Prostate gland (tissue), 2 donors: ENCODE data around the gene LLPH. TPM values are rescaled to one million over a fixed set of nuclear protein-coding genes. Genes with fewer than 3 reads are reported as not detected.

ENCODE experiments used
- DNase-seq: peaks from one replicate; pipeline ENCODE4 v3.0.0-alpha.2; 2019; ENCODE audit warnings: low spot score
- H3K27ac ChIP-seq, 2 donors: fragments of 200-600 bp; sonication (generic); 2 replicates each; pipeline ENCODE4 v1.5.1; 2017 to 2019
- H3K27me3 ChIP-seq: fragments of 200-600 bp; sonication (generic); replicated peaks from 2 replicates; pipeline ENCODE4 v1.5.1; 2019; ENCODE audit not compliant: insufficient read depth
- H3K36me3 ChIP-seq, 2 donors: fragments of 200-600 bp; sonication (generic); 1 replicate in 1 of 2; 2 replicates in 1 of 2; pipeline versions ENCODE4 v1.5.1 to v1.8.1; 2017 to 2019
- H3K4me1 ChIP-seq: fragments of 200-600 bp; sonication (generic); replicated peaks from 2 replicates; pipeline ENCODE4 v1.5.1; 2019
- H3K4me3 ChIP-seq, 2 donors: fragments of 200-600 bp; sonication (generic); 2 replicates each; pipeline ENCODE4 v1.5.1; 2017 to 2019
- H3K9me3 ChIP-seq: fragments of 200-600 bp; sonication (generic); 2 replicates; pipeline ENCODE4 v1.5.1; 2017
- POLR2A ChIP-seq: fragments of 450-650 bp; IDR thresholded peaks from one replicate; pipeline ENCODE4 v1.6.1; 2016; ENCODE audit warnings: antibody characterized with exemption, mild to moderate bottlenecking
- POLR2AphosphoS5 ChIP-seq: sonication (generic); formaldehyde crosslinking; IDR thresholded peaks from one replicate; pipeline ENCODE4 v1.6.1; 2017; ENCODE audit warnings: antibody characterized with exemption
- WGBS: methylation state at CpG from one replicate; pipeline ENCODE4 v1.1.5; 2018; 5-methylcytosine and 5-hydroxymethylcytosine counted together
- intact Hi-C: fragments of 100-400 bp; cut with DNase I; formaldehyde crosslinking; loops from one replicate; pipeline ENCODE4 v1.14.2; 2022
- total RNA-seq, 2 donors: library from RNA; depleted of rRNA; stranded (reverse); fragments of >200 nt; gene quantifications; one replicate each; pipeline ENCODE4 v1.1.0, GENCODE V29; 2016
- TF ChIP-seq, protein P1 (sequence below), 4 experiments: fragments of 200-600 bp in 2 of 4; fragments of 450-650 bp in 2 of 4; sonication (generic) in 2 of 4; IDR thresholded peaks; 1 replicate in 3 of 4; 2 replicates in 1 of 4; pipeline ENCODE4 v1.5.1; 2016 to 2019; ENCODE audit warnings: antibody characterized with exemption in 4 of 4, mild to moderate bottlenecking in 2 of 4, moderate library complexity in 2 of 4

Gene LLPH
- total RNA-seq, 2 donors from 2014 or later = 11.0 to 17.6 TPM

DNA sequence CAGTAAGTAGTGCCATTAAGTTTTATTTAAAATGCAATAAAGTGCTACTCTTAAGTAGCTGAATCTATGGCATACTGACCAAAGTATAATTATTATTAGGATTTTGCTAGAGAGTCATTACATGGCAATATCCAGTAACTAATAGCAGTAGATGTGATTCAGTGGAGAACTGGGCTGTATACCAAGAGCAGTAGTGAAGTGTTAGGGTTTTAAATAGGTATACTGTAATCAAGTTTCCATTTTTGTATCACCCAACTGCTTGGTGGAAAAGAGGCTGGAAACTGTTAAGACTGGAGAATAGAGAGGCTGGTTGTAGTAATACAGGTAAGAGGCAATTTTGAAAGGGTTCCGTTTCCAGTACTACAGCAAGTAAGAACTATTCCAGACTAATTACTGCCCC, 13.3 kb upstream of the LLPH start:
- TF ChIP-seq POLR2AphosphoS5 (no peak), POLR2A (no peak)
- TF ChIP-seq, protein P1, sequence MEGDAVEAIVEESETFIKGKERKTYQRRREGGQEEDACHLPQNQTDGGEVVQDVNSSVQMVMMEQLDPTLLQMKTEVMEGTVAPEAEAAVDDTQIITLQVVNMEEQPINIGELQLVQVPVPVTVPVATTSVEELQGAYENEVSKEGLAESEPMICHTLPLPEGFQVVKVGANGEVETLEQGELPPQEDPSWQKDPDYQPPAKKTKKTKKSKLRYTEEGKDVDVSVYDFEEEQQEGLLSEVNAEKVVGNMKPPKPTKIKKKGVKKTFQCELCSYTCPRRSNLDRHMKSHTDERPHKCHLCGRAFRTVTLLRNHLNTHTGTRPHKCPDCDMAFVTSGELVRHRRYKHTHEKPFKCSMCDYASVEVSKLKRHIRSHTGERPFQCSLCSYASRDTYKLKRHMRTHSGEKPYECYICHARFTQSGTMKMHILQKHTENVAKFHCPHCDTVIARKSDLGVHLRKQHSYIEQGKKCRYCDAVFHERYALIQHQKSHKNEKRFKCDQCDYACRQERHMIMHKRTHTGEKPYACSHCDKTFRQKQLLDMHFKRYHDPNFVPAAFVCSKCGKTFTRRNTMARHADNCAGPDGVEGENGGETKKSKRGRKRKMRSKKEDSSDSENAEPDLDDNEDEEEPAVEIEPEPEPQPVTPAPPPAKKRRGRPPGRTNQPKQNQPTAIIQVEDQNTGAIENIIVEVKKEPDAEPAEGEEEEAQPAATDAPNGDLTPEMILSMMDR (IDR thresholded peaks at IDR 0.05) = no peak
- H3K4me3 ChIP-seq = no peak overlapping the region
- H3K4me1 ChIP-seq = peaks cover 3% of the 10 kb centered on the region
- DNase-seq = no peak
- H3K27me3 ChIP-seq = no peaks in the 10 kb centered on the region
- H3K9me3 ChIP-seq = no peaks in the 10 kb centered on the region
- H3K27ac ChIP-seq = no peak overlapping the region
- H3K36me3 ChIP-seq = peaks cover 0 to 16% of the 10 kb centered on the region in 2 donors
- intact Hi-C loops = loop anchor here (10.0 kb wide), 1 partner anchor 161 kb away; the partner anchor contains the start of gene HELB
- WGBS = 93% methylated on average over 1 of the region's 1 CpG

DNA sequence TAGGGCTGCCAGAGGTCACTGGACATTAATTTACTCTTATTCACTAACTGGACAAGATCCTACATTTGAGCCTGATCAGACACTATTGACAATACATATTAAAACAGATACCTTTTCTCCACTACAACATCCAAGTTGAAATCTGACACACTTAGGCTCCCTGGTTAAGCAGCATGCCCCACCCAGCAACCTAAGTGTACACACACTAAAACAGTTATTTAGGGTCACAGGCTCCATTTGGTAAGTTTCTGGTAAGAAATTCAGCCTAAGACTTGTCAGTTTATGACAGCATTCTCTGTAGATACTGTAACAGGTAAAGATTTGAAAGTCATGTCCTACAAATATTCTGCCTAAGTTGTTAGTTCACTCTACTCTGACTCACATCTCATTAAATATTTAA, 12.3 kb upstream of the LLPH start:
- Histone ChIP-seq H3K9me3 (no peaks in the 10 kb centered on the region), H3K36me3 (peaks cover 0 to 16% of the 10 kb centered on the region in 2 donors)
- intact Hi-C loops = loop anchor here (10.0 kb wide), 1 partner anchor 162 kb away; the partner anchor contains the start of gene HELB

DNA sequence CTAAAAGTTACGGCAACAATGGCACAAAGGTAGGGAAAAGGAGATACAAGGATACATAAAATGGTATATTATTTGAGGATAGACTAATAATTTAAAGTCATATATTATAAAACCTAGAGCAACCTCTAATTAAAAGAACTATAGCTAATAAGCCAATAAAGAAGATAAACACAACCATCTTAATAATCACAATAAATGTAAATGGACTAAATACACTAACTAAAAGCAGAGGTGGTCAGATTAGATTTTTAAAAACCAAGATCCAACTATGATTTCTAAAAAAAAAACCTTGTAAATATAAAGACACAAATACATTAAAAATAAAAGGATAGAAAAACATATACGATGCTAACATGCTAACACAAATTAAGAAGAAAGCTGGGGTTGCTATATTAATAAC, 10.7 kb upstream of the LLPH start:
- no peak overlapping the region for H3K4me3 ChIP-seq
- H3K36me3 ChIP-seq = peaks cover 0 to 16% of the 10 kb centered on the region in 2 donors
- peaks cover 3% of the 10 kb centered on the region for H3K4me1 ChIP-seq
- H3K9me3 ChIP-seq = no peaks in the 10 kb centered on the region
- 94% methylated on average over 2 of the region's 2 CpGs for WGBS
- intact Hi-C loops = loop anchor here (10.0 kb wide), 1 partner anchor 164 kb away; the partner anchor contains the start of gene HELB
- H3K27me3 ChIP-seq = no peaks in the 10 kb centered on the region
- DNase-seq = no peak
- TF ChIP-seq, protein P1 (IDR thresholded peaks at IDR 0.05) = no peak
- TF ChIP-seq POLR2AphosphoS5 = no peak
- no peak for TF ChIP-seq POLR2A
- H3K27ac ChIP-seq = no peak overlapping the region

More for the DNA sequence above, 12.3 kb upstream of the LLPH start:
- no peak for DNase-seq
- TF ChIP-seq, protein P1 (IDR thresholded peaks at IDR 0.05) = no peak
- TF ChIP-seq POLR2AphosphoS5 (no peak), POLR2A (no peak)
- H3K27me3 ChIP-seq = no peaks in the 10 kb centered on the region
- H3K27ac ChIP-seq = no peak overlapping the region
- no peak overlapping the region for H3K4me3 ChIP-seq
- peaks cover 3% of the 10 kb centered on the region for H3K4me1 ChIP-seq

DNA sequence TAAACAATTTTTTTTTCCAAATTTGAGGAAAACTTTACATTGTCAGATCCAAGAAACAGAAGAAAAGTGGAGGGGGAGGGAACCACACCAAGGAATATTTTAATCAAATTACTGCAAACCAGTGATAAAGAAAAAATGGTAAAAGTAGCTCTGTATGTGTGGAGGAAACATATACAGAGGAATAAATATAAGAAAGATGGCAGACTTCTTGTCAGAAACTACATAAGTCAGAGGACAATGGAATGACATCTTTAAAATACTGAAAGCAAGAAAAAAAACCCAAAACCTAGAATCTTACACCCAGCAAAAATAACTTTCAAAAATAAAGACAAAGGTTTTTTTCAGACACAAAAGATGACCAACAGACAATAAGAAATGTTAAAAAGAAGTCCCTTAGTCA, 10.2 kb upstream of the LLPH start:
- peaks cover 3% of the 10 kb centered on the region for H3K4me1 ChIP-seq
- peaks cover 0 to 16% of the 10 kb centered on the region in 2 donors for H3K36me3 ChIP-seq
- DNase-seq = no peak
- intact Hi-C loops = loop anchor here (10.0 kb wide), 1 partner anchor 164 kb away; the partner anchor contains the start of gene HELB
- H3K9me3 ChIP-seq = no peaks in the 10 kb centered on the region
- TF ChIP-seq, protein P1 (IDR thresholded peaks at IDR 0.05) = no peak
- no peak for TF ChIP-seq POLR2AphosphoS5
- no peak for TF ChIP-seq POLR2A
- no peak overlapping the region for H3K4me3 ChIP-seq
- no peaks in the 10 kb centered on the region for H3K27me3 ChIP-seq
- H3K27ac ChIP-seq = no peak overlapping the region

DNA sequence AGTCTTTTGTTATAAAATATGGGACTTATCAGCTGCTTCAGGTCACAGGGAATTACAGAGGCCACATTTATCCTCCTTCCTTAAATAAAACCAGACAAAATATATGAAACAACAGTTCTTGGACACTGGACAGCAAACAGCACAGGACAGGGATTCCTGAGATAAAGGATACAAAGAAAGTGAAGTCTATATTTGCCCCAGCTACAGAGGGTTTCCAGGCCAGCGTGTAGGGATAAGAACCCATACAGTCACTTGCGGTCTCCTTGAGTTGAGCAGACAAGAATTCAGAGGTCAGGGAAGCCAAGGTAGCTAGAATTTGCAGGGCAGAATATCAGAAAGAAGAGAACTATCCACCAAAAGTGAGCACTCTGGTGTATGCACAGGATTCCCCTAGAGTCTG, 8.8 kb upstream of the LLPH start:
- Histone ChIP-seq H3K27me3 (no peaks in the 10 kb centered on the region), H3K4me1 (no peaks in the 10 kb centered on the region), H3K4me3 (no peak overlapping the region), H3K36me3 (peaks cover 0 to 16% of the 10 kb centered on the region in 2 donors), H3K9me3 (no peaks in the 10 kb centered on the region), H3K27ac (no peak overlapping the region)
- no peak for DNase-seq
- 97% methylated on average over 2 of the region's 2 CpGs for WGBS
- TF ChIP-seq, protein P1 (IDR thresholded peaks at IDR 0.05) = no peak
- TF ChIP-seq POLR2A = no peak
- intact Hi-C loops = no loop called here
